ENCODE results near the gene PODXL. TPM values are rescaled to one million over a fixed set of nuclear protein-coding genes. Genes with fewer than 3 reads are reported as not detected.

Gene PODXL
- total RNA-seq, 6 donors from 2014 or later = 57.0 to 108 (median 96.6) TPM

DNA sequence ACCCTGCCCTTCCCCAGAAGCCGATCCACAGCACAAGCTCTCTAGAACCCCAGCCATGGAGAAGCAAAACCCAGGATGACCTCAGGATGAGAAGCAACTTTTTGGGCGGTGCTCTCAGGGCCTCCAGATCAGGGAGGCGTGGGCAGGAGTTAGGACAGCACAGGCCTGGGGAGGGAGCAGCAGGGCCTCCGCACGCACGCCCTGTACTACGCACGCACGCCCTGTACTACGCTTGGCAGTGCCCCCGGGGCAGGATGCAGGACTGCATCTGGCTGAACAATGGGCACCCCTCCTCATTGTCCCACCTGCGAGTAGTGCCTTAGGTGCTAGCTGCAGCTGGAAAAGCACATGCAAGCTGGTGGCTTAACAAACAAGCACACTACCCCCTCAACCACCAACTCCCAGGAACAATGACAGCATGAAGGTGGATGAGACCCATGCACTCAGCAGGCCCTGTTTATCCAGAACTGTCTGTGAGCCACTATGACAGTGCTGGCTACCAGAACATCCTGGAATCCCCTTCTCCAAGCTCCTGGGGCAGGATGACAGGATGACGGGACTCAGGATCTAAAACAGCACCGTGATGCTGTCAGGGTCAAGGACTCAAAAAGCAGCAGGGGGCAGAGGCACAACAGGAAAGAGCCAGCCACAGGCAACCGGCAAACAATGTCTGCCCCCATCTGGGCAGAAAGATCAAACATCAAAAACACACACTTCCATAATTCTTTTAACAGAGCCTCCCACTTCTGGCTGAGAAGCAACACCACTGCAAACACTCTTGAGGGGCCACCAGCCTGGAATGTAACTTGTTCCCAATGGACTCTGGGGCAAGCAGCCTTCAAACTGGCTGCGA, 11.8 kb downstream of the PODXL start:
- TF ChIP-seq, protein P1, sequence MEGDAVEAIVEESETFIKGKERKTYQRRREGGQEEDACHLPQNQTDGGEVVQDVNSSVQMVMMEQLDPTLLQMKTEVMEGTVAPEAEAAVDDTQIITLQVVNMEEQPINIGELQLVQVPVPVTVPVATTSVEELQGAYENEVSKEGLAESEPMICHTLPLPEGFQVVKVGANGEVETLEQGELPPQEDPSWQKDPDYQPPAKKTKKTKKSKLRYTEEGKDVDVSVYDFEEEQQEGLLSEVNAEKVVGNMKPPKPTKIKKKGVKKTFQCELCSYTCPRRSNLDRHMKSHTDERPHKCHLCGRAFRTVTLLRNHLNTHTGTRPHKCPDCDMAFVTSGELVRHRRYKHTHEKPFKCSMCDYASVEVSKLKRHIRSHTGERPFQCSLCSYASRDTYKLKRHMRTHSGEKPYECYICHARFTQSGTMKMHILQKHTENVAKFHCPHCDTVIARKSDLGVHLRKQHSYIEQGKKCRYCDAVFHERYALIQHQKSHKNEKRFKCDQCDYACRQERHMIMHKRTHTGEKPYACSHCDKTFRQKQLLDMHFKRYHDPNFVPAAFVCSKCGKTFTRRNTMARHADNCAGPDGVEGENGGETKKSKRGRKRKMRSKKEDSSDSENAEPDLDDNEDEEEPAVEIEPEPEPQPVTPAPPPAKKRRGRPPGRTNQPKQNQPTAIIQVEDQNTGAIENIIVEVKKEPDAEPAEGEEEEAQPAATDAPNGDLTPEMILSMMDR (IDR thresholded peaks at IDR 0.05) = peak in 1 of 6 experiments; percentile 23
- peak in 1 of 2 donors; percentile 3 for TF ChIP-seq POLR2AphosphoS5 (IDR thresholded peaks at IDR 0.05)
- TF ChIP-seq POLR2A (IDR thresholded peaks at IDR 0.05) = no peak
- peak in 1 of 4 donors; percentile 90 for TF ChIP-seq EP300 (IDR thresholded peaks at IDR 0.05)
- Histone ChIP-seq H3K36me3 (no peaks in the 10 kb centered on the region), H3K4me3 (no peak overlapping the region), H3K27me3 (no peaks in the 10 kb centered on the region), H3K27ac (peak overlapping the region; percentile 82 to 85 (median 83)), H3K4me1 (peaks cover 41 to 53% (median 42%) of the 10 kb centered on the region in 4 donors), H3K9me3 (no peaks in the 10 kb centered on the region)
- WGBS, 2 donors = 26 to 62% methylated on average over 4 to 12 of the region's 16 CpGs
- DNase-seq (no peak), ATAC-seq (ENCODE audit: low FRiP score in 2 of 2) (no peak)

DNA sequence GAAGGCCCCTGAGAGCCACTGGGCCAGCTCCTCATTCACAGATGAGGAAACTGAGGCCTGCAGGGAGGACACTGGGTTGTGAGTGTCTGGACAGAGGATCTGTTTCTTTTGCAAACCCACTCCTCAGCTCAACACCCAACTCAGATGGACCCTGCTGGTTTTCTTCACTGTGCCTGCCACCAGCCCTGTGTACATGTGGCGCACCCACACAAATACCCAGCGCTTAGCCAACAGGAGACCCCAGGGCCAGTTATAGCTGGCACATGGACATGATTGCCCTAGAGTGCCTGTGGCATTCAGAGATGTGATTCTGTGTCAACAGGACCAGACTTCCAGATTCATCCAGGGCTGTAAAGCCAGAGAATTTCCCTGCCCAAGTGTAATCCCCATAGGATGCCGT, 12.4 kb downstream of the PODXL start:
- no peak overlapping the region for H3K4me3 ChIP-seq
- no peaks in the 10 kb centered on the region for H3K36me3 ChIP-seq
- H3K4me1 ChIP-seq = peaks cover 46 to 58% (median 48%) of the 10 kb centered on the region in 4 donors
- no peaks in the 10 kb centered on the region for H3K9me3 ChIP-seq
- 93 to 100% methylated on average over 1 to 3 of the region's 3 CpGs for WGBS, 2 donors
- H3K27me3 ChIP-seq = no peaks in the 10 kb centered on the region
- TF ChIP-seq, protein P1 (IDR thresholded peaks at IDR 0.05) = no peak
- no peak for TF ChIP-seq POLR2A (IDR thresholded peaks at IDR 0.05)
- no peak for ATAC-seq (ENCODE audit: low FRiP score in 2 of 2)
- DNase-seq = no peak
- H3K27ac ChIP-seq = peak overlapping the region; percentile 82 to 85 (median 83)

DNA sequence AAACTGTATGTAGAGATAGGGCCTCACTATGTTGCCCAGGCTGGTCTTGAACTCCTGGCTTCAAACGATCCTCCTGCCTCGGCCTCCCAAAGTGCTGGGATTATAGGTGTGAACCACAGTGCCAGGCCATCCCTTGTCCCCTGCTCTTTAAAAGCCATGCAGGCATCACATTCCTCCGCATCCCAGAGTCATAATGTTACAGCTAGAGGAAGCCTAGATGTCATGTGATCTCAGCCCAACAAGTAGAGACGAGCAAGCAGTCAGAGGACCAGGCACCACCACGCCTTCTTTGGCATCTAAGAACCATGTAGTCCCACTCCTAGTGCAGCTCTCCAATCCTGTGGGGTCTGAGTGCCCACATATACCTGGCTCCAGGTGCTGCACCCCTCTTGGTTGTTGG, 13.1 kb downstream of the PODXL start:
- TF ChIP-seq EP300 (IDR thresholded peaks at IDR 0.05) (no peak), POLR2AphosphoS5 (IDR thresholded peaks at IDR 0.05) (no peak), POLR2A (IDR thresholded peaks at IDR 0.05) (no peak)
- TF ChIP-seq, protein P1 (IDR thresholded peaks at IDR 0.05) = no peak
- Histone ChIP-seq H3K27ac (peak overlapping the region; percentile 82 to 85 (median 83)), H3K4me1 (peaks cover 53 to 65% (median 55%) of the 10 kb centered on the region in 4 donors), H3K9me3 (no peaks in the 10 kb centered on the region), H3K27me3 (no peaks in the 10 kb centered on the region), H3K4me3 (no peak overlapping the region), H3K36me3 (no peaks in the 10 kb centered on the region)
- no peak for DNase-seq
- no peak for ATAC-seq (ENCODE audit: low FRiP score in 2 of 2)
- WGBS, 2 donors = 85 to 88% methylated on average over 4 to 5 of the region's 5 CpGs

DNA sequence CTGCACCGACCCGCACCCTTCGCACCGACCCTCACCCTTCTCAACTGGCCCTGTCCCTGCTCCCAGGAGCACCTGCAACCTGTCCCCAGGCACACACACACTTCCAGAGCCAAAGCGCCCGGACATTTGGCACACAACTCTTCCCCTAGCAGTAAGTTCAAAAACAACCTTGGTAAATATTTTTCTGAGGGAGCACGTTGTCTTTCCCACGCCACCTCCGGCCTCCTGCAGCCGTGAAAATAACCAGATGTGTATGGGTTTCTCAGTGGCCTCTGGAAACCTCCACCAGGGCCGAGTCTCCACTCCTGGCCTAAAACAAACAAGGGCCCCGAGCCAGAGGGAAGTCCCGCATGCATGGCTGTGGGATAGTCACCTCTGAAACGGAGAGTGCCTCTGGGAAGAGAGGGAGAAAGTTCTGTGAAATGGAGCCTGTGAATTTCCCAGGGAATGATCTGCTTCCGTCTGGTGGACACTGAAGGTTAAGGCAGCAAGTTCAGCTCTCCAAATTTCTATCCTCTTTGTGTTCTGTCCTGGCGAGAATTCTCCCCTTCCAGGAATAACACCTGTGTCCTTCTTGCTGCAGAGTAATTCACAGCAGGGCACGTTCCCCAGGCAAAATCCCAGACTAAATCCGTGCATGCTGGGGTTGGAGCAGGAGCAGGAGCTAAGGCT, 15.8 kb downstream of the PODXL start:
- peak overlapping the region; percentile 69 to 85 (median 78) for H3K27ac ChIP-seq
- H3K9me3 ChIP-seq = no peaks in the 10 kb centered on the region
- H3K4me1 ChIP-seq = peaks cover 45 to 61% (median 53%) of the 10 kb centered on the region in 4 donors
- H3K27me3 ChIP-seq = no peaks in the 10 kb centered on the region
- ATAC-seq (ENCODE audit: low FRiP score in 2 of 2) (no peak), DNase-seq (peak in 1 of 2 donors; percentile 54)
- H3K36me3 ChIP-seq = no peaks in the 10 kb centered on the region
- 47 to 58% methylated on average over 16 to 18 of the region's 18 CpGs for WGBS, 2 donors
- H3K4me3 ChIP-seq = no peak overlapping the region
- TF ChIP-seq, protein P1 (IDR thresholded peaks at IDR 0.05) = peak in 3 of 6 experiments; percentile 10 to 17 (median 16)
- TF ChIP-seq EP300 (IDR thresholded peaks at IDR 0.05) = no peak

All from upper lobe of left lung (tissue), 6 donors.